Suprapubic skin (tissue), 4 donors: ENCODE measurements around the gene SMYD3.

Experiments
- CTCF ChIP-seq, 2 donors: fragments of 200-600 bp in 1 of 2; fragments of 450-650 bp in 1 of 2; sonication (generic) in 1 of 2; IDR thresholded peaks; one replicate each; pipeline ENCODE4 v1.5.1; 2016 to 2019; ENCODE audit warnings: antibody characterized with exemption in 2 of 2, mild to moderate bottlenecking in 1 of 2, moderate library complexity in 1 of 2
- EP300 ChIP-seq: sonication (generic); formaldehyde crosslinking; IDR thresholded peaks from one replicate; pipeline ENCODE4 v1.6.1; 2017; ENCODE audit warnings: antibody characterized with exemption
- POLR2A ChIP-seq, 2 donors: fragments of 450-650 bp; IDR thresholded peaks; one replicate each; pipeline ENCODE4 v1.6.1; 2017; ENCODE audit warnings: antibody characterized with exemption in 2 of 2, mild to moderate bottlenecking in 2 of 2, moderate library complexity in 2 of 2
- POLR2AphosphoS5 ChIP-seq, 3 donors: sonication (generic); formaldehyde crosslinking; IDR thresholded peaks; one replicate each; pipeline ENCODE4 v1.6.1; 2017; ENCODE audit warnings: antibody characterized with exemption in 3 of 3

- no peak for TF ChIP-seq POLR2A (IDR thresholded peaks at IDR 0.05)
- TF ChIP-seq CTCF (IDR thresholded peaks at IDR 0.05), result no peak
- TF ChIP-seq POLR2AphosphoS5 (IDR thresholded peaks at IDR 0.05), result no peak
- TF ChIP-seq EP300, result no peak
Observed at GRCh38 chr1:245704765-245705164, 802.3 kb downstream of the SMYD3 start.
